GM12801 (cell line): Measurements from ENCODE around the gene UBE2L6.

ENCODE experiments used
- CTCF ChIP-seq: IDR thresholded peaks from one replicate; pipeline ENCODE4 v1.5.1; 2011; ENCODE audit warnings: control low read depth; ENCODE audit not compliant: insufficient read length; ENCODE audit errors: extremely low read depth

The UBE2L6 gene

GRCh38 chr11:57567515-57568329 is at the start of gene UBE2L6:
UBE2L6 (minus strand) TSS chr11:57567672; CDS start chr11:57567611, 61 bp downstream.
- TF ChIP-seq CTCF, result no peak

GRCh38 chr11:57616595-57616994 is 49.1 kb upstream of the UBE2L6 start:
- TF ChIP-seq CTCF, result no peak

GRCh38 chr11:57615308-57615707 is 47.8 kb upstream of the UBE2L6 start:
- no peak for TF ChIP-seq CTCF

- TF ChIP-seq CTCF, result no peak
Observed at GRCh38 chr11:57614234-57614772, 46.8 kb upstream of the UBE2L6 start.

GRCh38 chr11:57610170-57610569 is 42.7 kb upstream of the UBE2L6 start:
- no peak for TF ChIP-seq CTCF

GRCh38 chr11:57605028-57605420 is 37.6 kb upstream of the UBE2L6 start:
- no peak for TF ChIP-seq CTCF

GRCh38 chr11:57604296-57605027 is 37.0 kb upstream of the UBE2L6 start:
- no peak for TF ChIP-seq CTCF
